Measurements from ENCODE around the gene CCNDBP1. TPM values are rescaled to one million over a fixed set of nuclear protein-coding genes. Genes with fewer than 3 reads are reported as not detected.

The CCNDBP1 gene
- total and polyA plus RNA-seq, 2 of the 8 experiments (the other 6 are each of a cell fraction or from before 2014, with no cell fraction given), result 23.4 to 29.0 TPM

DNA sequence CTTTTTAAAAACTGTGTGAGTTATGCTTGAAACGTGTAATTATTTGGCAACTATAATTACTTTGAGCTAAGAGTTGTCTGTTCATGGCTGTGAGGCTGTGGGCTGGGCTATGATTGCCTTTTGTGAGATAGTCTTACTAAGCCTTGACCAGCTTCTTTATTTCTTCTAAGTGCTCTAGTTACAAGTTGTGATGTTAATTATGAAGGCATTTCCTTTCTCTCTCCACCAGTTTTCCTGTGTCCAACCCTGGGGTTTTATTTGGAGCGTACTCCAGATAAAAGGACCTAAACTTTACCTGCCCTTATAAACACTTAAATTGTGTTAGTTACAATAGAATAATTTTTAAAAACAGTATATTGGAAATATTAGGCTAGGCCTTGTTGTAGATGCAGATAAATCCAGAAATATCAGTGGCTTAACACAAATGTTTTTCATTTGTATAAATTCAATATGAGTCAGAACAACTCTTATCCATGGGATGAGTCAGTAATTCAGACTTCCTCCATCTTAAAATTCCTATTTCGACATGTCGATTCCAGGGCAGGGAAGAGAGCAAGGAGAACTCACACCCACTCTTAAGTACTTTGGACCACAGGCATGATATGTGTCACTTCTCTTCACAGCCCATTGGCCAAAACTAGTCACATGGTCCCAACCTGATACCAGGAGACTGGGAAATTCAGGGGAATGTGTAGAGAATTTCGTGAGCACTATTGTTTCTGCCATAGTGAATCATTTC is 34.8 kb upstream of the CCNDBP1 start:
- Histone ChIP-seq H3K79me2 (ENCODE audit: control insufficient read depth in 1 of 2, insufficient read depth in 2 of 2, low read length in 2 of 2) (no peaks in the 10 kb centered on the region), H2BK120ac (replicated peaks; ENCODE audit: low read depth, low read length) (no peak overlapping the region), H3K23ac (ENCODE audit: insufficient read length) (no peak overlapping the region), H3K56ac (replicated peaks; ENCODE audit: insufficient read length, low read depth, low read length) (no peak overlapping the region), H4K91ac (replicated peaks; ENCODE audit: insufficient read length, low read length) (no peak overlapping the region), H2BK12ac (ENCODE audit: low read depth, low read length) (no peak overlapping the region), H4K5ac (ENCODE audit: insufficient read length, low read depth, low read length) (no peak overlapping the region), H2BK5ac (ENCODE audit: low read depth, low read length) (no peak overlapping the region), H3K14ac (ENCODE audit: insufficient read length) (no peak overlapping the region), H3K4me2 (ENCODE audit: insufficient read depth in 1 of 2, low read depth in 2 of 2, low read length in 2 of 2) (no peak overlapping the region), H4K20me1 (replicated peaks in 1 of 2; ENCODE audit: control insufficient read depth in 1 of 2, insufficient read depth in 2 of 2, low read length in 2 of 2) (no peaks in the 10 kb centered on the region), H3K27ac (ENCODE audit: low read depth, low read length) (no peak overlapping the region), H2BK20ac (ENCODE audit: low read length) (no peak overlapping the region), H3K27me3 (replicated peaks in 1 of 4; ENCODE audit: control insufficient read depth in 3 of 4, extremely low read depth in 1 of 4, insufficient read depth in 3 of 4, low read length in 3 of 4) (no peaks in the 10 kb centered on the region), H2AK5ac (ENCODE audit: low read depth, low read length) (no peak overlapping the region), H4K8ac (ENCODE audit: extremely low read depth, insufficient read depth, low read length) (no peak overlapping the region), H3K36me3 (ENCODE audit: control insufficient read depth in 2 of 4, insufficient read depth in 4 of 4, low read length in 3 of 4) (no peaks in the 10 kb centered on the region), H3K9me3 (ENCODE audit: insufficient read depth in 2 of 2, low read depth in 1 of 2, low read length in 1 of 2) (no peaks in the 10 kb centered on the region), H3K4ac (replicated peaks; ENCODE audit: insufficient read length, low read depth, low read length) (no peak overlapping the region), H3K4me1 (replicated peaks in 1 of 4; ENCODE audit: control insufficient read depth in 3 of 4, insufficient read depth in 4 of 4, low read length in 3 of 4) (no peaks in the 10 kb centered on the region), H2AFZ (ENCODE audit: low read length) (no peak overlapping the region), H3K18ac (ENCODE audit: extremely low read depth, low read length) (no peak overlapping the region), H2BK15ac (ENCODE audit: low read length) (no peak overlapping the region), H3K4me3 (ENCODE audit: extremely low read depth in 1 of 4, insufficient read depth in 2 of 4, low read depth in 3 of 4, low read length in 4 of 4) (no peak overlapping the region), H3K9ac (replicated peaks in 1 of 4; ENCODE audit: extremely low read depth in 1 of 4, low read depth in 3 of 4, low read length in 3 of 4) (no peak overlapping the region), H3K23me2 (ENCODE audit: low read depth, low read length) (no peaks in the 10 kb centered on the region), H3K79me1 (ENCODE audit: low read depth, low read length) (no peaks in the 10 kb centered on the region)
- WGBS, 2 experiments (ENCODE audit: extremely low coverage in 1 of 2, insufficient coverage in 1 of 2, insufficient read length in 1 of 2, insufficient replicate concordance in 2 of 2, low coverage in 1 of 2, low lambda C conversion rate in 2 of 2, missing lambda C conversion rate in 1 of 2), result 89% methylated on average over 5 of the region's 5 CpGs; no CpG with 5 or more reads in 1 of the 2 experiments
- POLR2A ChIA-PET (ENCODE audit: partially characterized antibody), result no interaction called here
- FAIRE-seq, result no peak
- no peak for DNase-seq (ENCODE audit: low read depth in 1 of 2, low spot score in 2 of 2)
- CTCF ChIA-PET (ENCODE audit: partially characterized antibody), result no interaction called here
- TF ChIP-seq GABPA (IDR thresholded peaks at IDR 0.05; ENCODE audit: borderline replicate concordance, insufficient read depth, low read length) (no peak), NRF1 (IDR thresholded peaks at IDR 0.05; ENCODE audit: low read depth, low read length) (no peak), YY1 (IDR thresholded peaks at IDR 0.05; ENCODE audit: low read depth, low read length) (no peak), BRCA1 (IDR thresholded peaks at IDR 0.05; ENCODE audit: low read depth, low read length) (no peak), RNF2 (IDR thresholded peaks at IDR 0.05; ENCODE audit: borderline replicate concordance, low read depth, low read length, missing control alignments, poor library complexity, severe bottlenecking) (no peak), POLR2A (IDR thresholded peaks at IDR 0.05; ENCODE audit: control extremely low read depth in 1 of 2, low read depth in 2 of 2, low read length in 2 of 2) (no peak), GTF2F1 (IDR thresholded peaks at IDR 0.05; ENCODE audit: borderline replicate concordance, low read depth, low read length) (no peak), HDAC6 (IDR thresholded peaks at IDR 0.05; ENCODE audit: low read depth, low read length) (no peak), RAD21 (IDR thresholded peaks at IDR 0.05 in 1 of 2, conservative IDR thresholded peaks at IDR 0.05 in 1 of 2; ENCODE audit: low read depth in 2 of 2, low read length in 2 of 2) (no peak), SAP30 (IDR thresholded peaks at IDR 0.05; ENCODE audit: insufficient read depth, insufficient replicate concordance, low read length) (no peak), RFX5 (IDR thresholded peaks at IDR 0.05; ENCODE audit: borderline replicate concordance, low read depth, low read length) (no peak), MAFK (IDR thresholded peaks at IDR 0.05; ENCODE audit: low read depth, low read length) (no peak), SP1 (IDR thresholded peaks at IDR 0.05; ENCODE audit: low read depth, low read length) (no peak)

All from H1 (cell line).